ENCODE data around the gene TAPBPL.

Gene TAPBPL

DNA sequence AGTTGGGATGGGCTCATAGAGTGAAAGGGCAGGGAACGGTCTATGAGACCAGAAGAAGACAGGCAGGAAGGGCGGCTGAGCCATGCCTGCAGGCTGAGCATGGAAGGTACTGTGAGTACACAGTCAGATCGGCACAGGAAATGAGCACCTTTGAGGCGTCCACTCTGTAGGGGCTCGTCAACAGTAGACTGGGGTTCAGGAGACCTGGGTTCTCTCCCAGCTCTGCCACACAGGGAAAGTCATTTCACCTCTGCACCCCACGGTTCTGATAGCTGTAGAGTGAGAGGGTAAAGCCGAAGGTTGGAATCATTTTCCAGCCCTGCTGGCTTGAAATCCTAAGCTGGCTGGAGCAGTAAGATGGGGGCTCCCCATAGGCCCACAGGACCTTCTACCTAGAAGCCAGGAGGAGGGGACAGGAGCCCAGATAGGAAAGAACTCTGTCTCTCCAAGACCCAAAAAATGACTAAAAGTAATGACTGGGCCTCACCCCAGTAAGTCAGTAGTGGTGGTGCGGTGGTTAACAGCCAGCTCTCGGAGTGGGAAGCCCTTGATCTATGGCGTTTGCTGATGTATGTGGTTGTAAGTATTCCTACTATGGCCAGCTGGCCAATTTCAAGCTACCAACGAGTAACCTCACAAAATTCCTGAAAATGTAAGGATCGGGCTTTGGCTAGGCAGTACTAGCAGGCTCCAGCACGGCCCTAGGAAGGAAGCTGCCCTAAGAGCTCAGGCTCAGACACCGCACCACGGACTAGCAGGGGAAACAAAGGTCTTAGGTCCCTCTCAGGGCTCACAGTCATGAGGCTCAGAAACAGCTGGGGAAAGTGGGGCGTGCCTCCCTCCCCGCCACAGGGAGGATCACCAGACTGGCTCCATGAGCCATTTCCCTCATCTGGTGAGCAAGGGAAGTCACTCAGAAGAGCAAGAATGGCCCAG, 17.4 kb upstream of the TAPBPL start:
- Histone ChIP-seq H3K4me2 (ENCODE audit: low read depth, low read length, poor library complexity, severe bottlenecking) (no peak overlapping the region), H2AFZ (ENCODE audit: low read length) (no peak overlapping the region), H3K36me3 (ENCODE audit: insufficient read depth, low read length) (no peaks in the 10 kb centered on the region), H3K27me3 (ENCODE audit: insufficient read depth, low read length, poor library complexity, severe bottlenecking) (no peaks in the 10 kb centered on the region), H3K79me2 (ENCODE audit: insufficient read depth, low read length) (no peaks in the 10 kb centered on the region), H3K4me3 (ENCODE audit: low read length, poor library complexity, severe bottlenecking) (no peak overlapping the region), H3K4me1 (ENCODE audit: insufficient read depth, low read length, poor library complexity, severe bottlenecking) (peaks cover 5% of the 10 kb centered on the region), H3K9me3 (ENCODE audit: insufficient read depth, low read depth, low read length) (no peaks in the 10 kb centered on the region), H3K9me2 (replicated peaks; ENCODE audit: low read depth, low read length) (no peaks in the 10 kb centered on the region), H3K9ac (ENCODE audit: low read depth, low read length, poor library complexity, severe bottlenecking) (no peak overlapping the region), H3F3A (ENCODE audit: low read depth) (no peaks in the 10 kb centered on the region), H4K20me1 (ENCODE audit: insufficient read depth, low read length, poor library complexity, severe bottlenecking) (no peaks in the 10 kb centered on the region)
- TF ChIP-seq EZH2phosphoT487 (IDR thresholded peaks at IDR 0.05; ENCODE audit: borderline replicate concordance) = no peak

DNA sequence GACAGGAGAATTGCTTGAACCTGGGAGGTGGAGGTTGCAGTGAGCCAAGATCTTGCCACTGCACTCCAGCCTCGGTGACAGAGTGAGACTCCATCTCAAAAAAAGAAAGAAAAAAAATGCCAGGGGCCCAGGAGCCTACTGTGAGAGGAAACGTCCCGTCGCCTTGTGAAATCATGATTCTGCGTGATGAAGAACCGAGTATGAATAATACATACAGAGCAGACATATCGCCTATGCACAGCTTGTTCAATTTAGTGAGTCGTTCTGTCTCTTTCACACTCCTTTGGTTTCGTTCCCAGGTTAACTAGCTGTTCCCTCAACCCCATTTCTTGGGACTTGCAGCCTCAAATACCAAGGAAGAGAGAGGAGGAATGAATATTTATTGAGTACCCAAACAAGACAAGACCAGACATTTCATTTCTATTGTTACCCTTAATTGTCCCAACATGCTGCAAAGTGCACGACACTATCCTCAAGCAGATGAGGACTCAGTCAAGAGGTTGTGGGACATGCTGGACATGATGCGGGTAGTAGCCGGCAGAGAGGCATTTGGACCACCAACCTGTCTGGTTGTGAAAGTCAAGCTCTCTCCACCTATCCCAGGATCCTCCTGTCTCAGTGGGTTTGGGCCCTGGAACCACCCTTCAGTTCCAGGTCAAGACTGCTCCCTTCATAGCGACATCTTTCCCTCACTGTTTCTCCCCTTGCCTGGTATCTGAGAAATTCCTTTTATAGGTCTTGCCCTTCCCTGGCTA, 15.7 kb upstream of the TAPBPL start:
- Histone ChIP-seq H3K27me3 (ENCODE audit: insufficient read depth, low read length, poor library complexity, severe bottlenecking) (no peaks in the 10 kb centered on the region), H3K4me2 (ENCODE audit: low read depth, low read length, poor library complexity, severe bottlenecking) (no peak overlapping the region), H3K9me3 (ENCODE audit: insufficient read depth, low read depth, low read length) (no peaks in the 10 kb centered on the region), H3F3A (ENCODE audit: low read depth) (no peaks in the 10 kb centered on the region), H4K20me1 (ENCODE audit: insufficient read depth, low read length, poor library complexity, severe bottlenecking) (no peaks in the 10 kb centered on the region), H3K9ac (ENCODE audit: low read depth, low read length, poor library complexity, severe bottlenecking) (no peak overlapping the region), H3K4me3 (ENCODE audit: low read length, poor library complexity, severe bottlenecking) (no peak overlapping the region), H2AFZ (ENCODE audit: low read length) (no peak overlapping the region), H3K79me2 (ENCODE audit: insufficient read depth, low read length) (no peaks in the 10 kb centered on the region), H3K4me1 (ENCODE audit: insufficient read depth, low read length, poor library complexity, severe bottlenecking) (no peaks in the 10 kb centered on the region), H3K36me3 (ENCODE audit: insufficient read depth, low read length) (no peaks in the 10 kb centered on the region), H3K9me2 (replicated peaks; ENCODE audit: low read depth, low read length) (no peaks in the 10 kb centered on the region)
- TF ChIP-seq EZH2phosphoT487 (IDR thresholded peaks at IDR 0.05; ENCODE audit: borderline replicate concordance) = no peak
- TF ChIP-seq, protein P1, sequence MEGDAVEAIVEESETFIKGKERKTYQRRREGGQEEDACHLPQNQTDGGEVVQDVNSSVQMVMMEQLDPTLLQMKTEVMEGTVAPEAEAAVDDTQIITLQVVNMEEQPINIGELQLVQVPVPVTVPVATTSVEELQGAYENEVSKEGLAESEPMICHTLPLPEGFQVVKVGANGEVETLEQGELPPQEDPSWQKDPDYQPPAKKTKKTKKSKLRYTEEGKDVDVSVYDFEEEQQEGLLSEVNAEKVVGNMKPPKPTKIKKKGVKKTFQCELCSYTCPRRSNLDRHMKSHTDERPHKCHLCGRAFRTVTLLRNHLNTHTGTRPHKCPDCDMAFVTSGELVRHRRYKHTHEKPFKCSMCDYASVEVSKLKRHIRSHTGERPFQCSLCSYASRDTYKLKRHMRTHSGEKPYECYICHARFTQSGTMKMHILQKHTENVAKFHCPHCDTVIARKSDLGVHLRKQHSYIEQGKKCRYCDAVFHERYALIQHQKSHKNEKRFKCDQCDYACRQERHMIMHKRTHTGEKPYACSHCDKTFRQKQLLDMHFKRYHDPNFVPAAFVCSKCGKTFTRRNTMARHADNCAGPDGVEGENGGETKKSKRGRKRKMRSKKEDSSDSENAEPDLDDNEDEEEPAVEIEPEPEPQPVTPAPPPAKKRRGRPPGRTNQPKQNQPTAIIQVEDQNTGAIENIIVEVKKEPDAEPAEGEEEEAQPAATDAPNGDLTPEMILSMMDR (conservative IDR thresholded peaks at IDR 0.05; ENCODE audit: low read length) = no peak

DNA sequence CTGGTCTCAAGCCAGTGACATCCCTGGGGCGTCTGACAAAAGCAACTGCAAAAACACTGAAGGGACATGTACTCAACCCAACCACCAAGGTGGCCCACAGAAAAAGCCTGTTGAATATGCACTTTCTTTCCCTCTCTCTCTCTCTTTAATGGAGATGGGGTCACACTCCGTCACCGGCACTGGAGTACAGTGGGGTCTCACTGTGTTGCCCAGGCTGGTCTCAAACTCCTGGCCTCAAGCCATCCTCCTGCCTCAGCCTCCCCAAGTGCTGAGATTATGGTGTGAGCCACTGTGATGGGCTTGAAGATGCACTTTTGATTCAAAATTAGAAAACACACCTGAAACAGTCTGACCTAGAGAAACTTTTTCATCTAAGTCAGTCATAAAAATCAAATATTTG, 14.3 kb upstream of the TAPBPL start:
- no peaks in the 10 kb centered on the region for H3K27me3 ChIP-seq (ENCODE audit: insufficient read depth, low read length, poor library complexity, severe bottlenecking)
- H3K36me3 ChIP-seq (ENCODE audit: insufficient read depth, low read length) = no peaks in the 10 kb centered on the region
- no peak overlapping the region for H3K4me2 ChIP-seq (ENCODE audit: low read depth, low read length, poor library complexity, severe bottlenecking)
- H3K9ac ChIP-seq (ENCODE audit: low read depth, low read length, poor library complexity, severe bottlenecking) = no peak overlapping the region
- H3K9me3 ChIP-seq (ENCODE audit: insufficient read depth, low read depth, low read length) = no peaks in the 10 kb centered on the region
- H4K20me1 ChIP-seq (ENCODE audit: insufficient read depth, low read length, poor library complexity, severe bottlenecking) = no peaks in the 10 kb centered on the region
- no peak overlapping the region for H2AFZ ChIP-seq (ENCODE audit: low read length)
- H3K9me2 ChIP-seq (replicated peaks; ENCODE audit: low read depth, low read length) = no peaks in the 10 kb centered on the region
- H3K4me1 ChIP-seq (ENCODE audit: insufficient read depth, low read length, poor library complexity, severe bottlenecking) = no peaks in the 10 kb centered on the region
- no peak for TF ChIP-seq EZH2phosphoT487 (IDR thresholded peaks at IDR 0.05; ENCODE audit: borderline replicate concordance)
- TF ChIP-seq, protein P1 (conservative IDR thresholded peaks at IDR 0.05; ENCODE audit: low read length) = no peak
- no peaks in the 10 kb centered on the region for H3K79me2 ChIP-seq (ENCODE audit: insufficient read depth, low read length)
- no peaks in the 10 kb centered on the region for H3F3A ChIP-seq (ENCODE audit: low read depth)
- H3K4me3 ChIP-seq (ENCODE audit: low read length, poor library complexity, severe bottlenecking) = no peak overlapping the region
